ENCODE data around the gene LCAT. TPM values are rescaled to one million over a fixed set of nuclear protein-coding genes. Genes with fewer than 3 reads are reported as not detected.

LCAT gene
- total RNA-seq, 1 experiment from 2014 or later, result 14.0 TPM

- Histone ChIP-seq H3K4me3 (ENCODE audit: low read depth in 2 of 2, low read length in 2 of 2) (no peak within 1 kb of the TSS), H3K9me3 (ENCODE audit: control insufficient read depth, insufficient read depth, low read depth, low read length) (no peaks in the 10 kb centered on the region), H3K27me3 (ENCODE audit: control insufficient read depth, insufficient read depth, low read length) (no peaks in the 10 kb centered on the region), H3K27ac (ENCODE audit: low read length) (no peak within 1 kb of the TSS), H3K4me1 (ENCODE audit: control insufficient read depth, insufficient read depth, low read length) (no peaks in the 10 kb centered on the region; the same call in 1 of the 2 replicates), H3K36me3 (ENCODE audit: control insufficient read depth, insufficient read depth, low read length) (no peaks in the 10 kb centered on the region)
- ATAC-seq (no peak), DNase-seq (ENCODE audit: low read depth, low spot score) (no peak)
- TF ChIP-seq POLR2AphosphoS5 (IDR thresholded peaks at IDR 0.05; ENCODE audit: low read depth, low read length), result no peak
- TF ChIP-seq SIN3A (IDR thresholded peaks at IDR 0.05; ENCODE audit: borderline replicate concordance, insufficient read depth, low read depth, low read length), result no peak
- no peak for TF ChIP-seq CTCF (IDR thresholded peaks at IDR 0.05)
- TF ChIP-seq TCF7L2 (IDR thresholded peaks at IDR 0.05; ENCODE audit: low read depth, low read length), result no peak
- TF ChIP-seq REST (IDR thresholded peaks at IDR 0.05; ENCODE audit: insufficient read depth in 1 of 2, low read depth in 2 of 2, low read length in 1 of 2), result no peak
- no TSS peak for BruUV-seq (replicated peaks)
- intact Hi-C loops (cut with micrococcal nuclease; ENCODE audit: unreplicated experiment) (no loop called here), in situ Hi-C loops (cut with HindIII; ENCODE audit: low pct_unique_long_range_greater_than_20kb, low sequenced_read_pairs) (no loop called here)
- ChIA-PET POLR2A (no interaction called here), CTCF (no interaction called here)
Observed at GRCh38 chr16:67979955-67980678, 36.2 kb upstream of the LCAT start, which contains the start of gene DPEP3. TSS of gene DPEP3 (minus strand) at chr16:67980499. CDS start at chr16:67980380, 119 bp downstream.

- Histone ChIP-seq H3K9me3 (ENCODE audit: control insufficient read depth, insufficient read depth, low read depth, low read length) (no peaks in the 10 kb centered on the region), H3K27ac (ENCODE audit: low read length) (no peak overlapping the region), H3K4me1 (ENCODE audit: control insufficient read depth, insufficient read depth, low read length) (no peaks in the 10 kb centered on the region), H3K4me3 (ENCODE audit: low read depth in 2 of 2, low read length in 2 of 2) (no peak overlapping the region), H3K36me3 (ENCODE audit: control insufficient read depth, insufficient read depth, low read length) (no peaks in the 10 kb centered on the region), H3K27me3 (ENCODE audit: control insufficient read depth, insufficient read depth, low read length) (no peaks in the 10 kb centered on the region)
- BruUV-seq (replicated peaks), result no TSS peak
- TF ChIP-seq POLR2AphosphoS5 (IDR thresholded peaks at IDR 0.05; ENCODE audit: low read depth, low read length) (no peak), CTCF (IDR thresholded peaks at IDR 0.05) (no peak), TCF7L2 (IDR thresholded peaks at IDR 0.05; ENCODE audit: low read depth, low read length) (no peak), SIN3A (IDR thresholded peaks at IDR 0.05; ENCODE audit: borderline replicate concordance, insufficient read depth, low read depth, low read length) (no peak)
- DNase-seq (ENCODE audit: low read depth, low spot score), result no peak
- no peak for ATAC-seq
- intact Hi-C loops (cut with micrococcal nuclease; ENCODE audit: unreplicated experiment) (no loop called here), in situ Hi-C loops (cut with HindIII; ENCODE audit: low pct_unique_long_range_greater_than_20kb, low sequenced_read_pairs) (no loop called here)
- POLR2A ChIA-PET, result no interaction called here
- CTCF ChIA-PET, result no interaction called here
Observed at GRCh38 chr16:67977469-67978227, 33.7 kb upstream of the LCAT start.
